ENCODE results near the gene TFEB. TPM values are rescaled to one million over a fixed set of nuclear protein-coding genes. Genes with fewer than 3 reads are reported as not detected.

The TFEB gene
- total and polyA plus RNA-seq, 2 of the 8 experiments (the other 6 are each of a cell fraction or from before 2014, with no cell fraction given) = 2.3 to 6.7 TPM

DNA sequence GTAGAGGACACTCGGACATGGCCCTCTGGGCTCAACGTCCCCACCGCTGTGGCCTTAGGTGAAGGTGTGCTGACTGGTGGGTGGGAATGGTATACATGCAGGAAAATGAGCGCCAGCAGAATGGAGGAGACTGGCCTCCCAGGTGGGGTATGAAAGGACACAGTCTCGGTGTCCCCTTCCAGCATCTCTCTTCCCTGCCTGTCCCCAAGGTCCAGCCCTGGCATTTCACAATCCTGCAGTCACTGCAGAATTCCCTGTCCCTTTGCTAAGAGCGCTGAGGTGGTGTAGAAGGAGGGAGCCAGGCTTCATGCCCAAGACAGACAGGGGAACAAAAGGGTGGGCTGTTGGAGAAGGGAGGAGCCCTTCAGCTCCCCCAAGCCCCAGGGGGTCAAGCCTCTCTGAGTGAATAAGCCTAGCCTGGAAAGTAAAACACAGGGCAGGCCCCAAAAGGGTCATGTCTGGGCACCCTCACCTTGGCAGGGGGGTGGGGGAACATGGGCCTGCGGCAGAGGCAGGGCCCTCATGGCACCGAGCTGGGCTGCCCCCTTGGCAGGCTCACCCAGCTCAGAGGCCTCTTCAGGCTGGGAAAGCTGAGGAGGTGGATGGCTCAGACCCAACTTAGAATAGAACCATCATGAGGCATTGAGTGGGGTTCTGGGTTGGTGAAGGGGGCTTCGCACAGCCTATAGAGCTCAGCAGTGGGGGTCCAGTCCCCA lies 23.9 kb downstream of the TFEB start:
- H3K27ac ChIP-seq (ENCODE audit: low read depth, low read length) = no peak overlapping the region
- no peak overlapping the region for H3K56ac ChIP-seq (replicated peaks; ENCODE audit: insufficient read length, low read depth, low read length)
- WGBS, 2 experiments (ENCODE audit: extremely low coverage in 1 of 2, insufficient coverage in 1 of 2, insufficient read length in 1 of 2, insufficient replicate concordance in 2 of 2, low coverage in 1 of 2, low lambda C conversion rate in 2 of 2, missing lambda C conversion rate in 1 of 2) = 92% methylated on average over 9 of the region's 9 CpGs; no CpG with 5 or more reads in 1 of the 2 experiments
- no peaks in the 10 kb centered on the region for H3K79me2 ChIP-seq (ENCODE audit: control insufficient read depth in 1 of 2, insufficient read depth in 2 of 2, low read length in 2 of 2)
- H3K9me3 ChIP-seq (ENCODE audit: insufficient read depth in 2 of 2, low read depth in 1 of 2, low read length in 1 of 2) = no peaks in the 10 kb centered on the region
- no peak overlapping the region for H2AFZ ChIP-seq (ENCODE audit: low read length)
- H3K9ac ChIP-seq (replicated peaks in 1 of 4; ENCODE audit: extremely low read depth in 1 of 4, low read depth in 3 of 4, low read length in 3 of 4) = no peak overlapping the region
- CTCF ChIA-PET (ENCODE audit: partially characterized antibody) = interaction anchor here (0.6 to 1.3 kb wide), 6 partner anchors 8 to 343 kb away, joined by 3 to 8 read pairs (median 4); partner anchors contain the start of gene TFEB
- H3K23ac ChIP-seq (ENCODE audit: insufficient read length) = no peak overlapping the region
- H4K20me1 ChIP-seq (replicated peaks in 1 of 2; ENCODE audit: control insufficient read depth in 1 of 2, insufficient read depth in 2 of 2, low read length in 2 of 2) = peaks cover 0 to 2% of the 10 kb centered on the region in 2 experiments
- no peak overlapping the region for H2BK5ac ChIP-seq (ENCODE audit: low read depth, low read length)
- no peak for DNase-seq (ENCODE audit: low read depth in 1 of 2, low spot score in 2 of 2)
- FAIRE-seq = no peak
- no peak overlapping the region for H4K91ac ChIP-seq (replicated peaks; ENCODE audit: insufficient read length, low read length)
- no peak overlapping the region for H3K14ac ChIP-seq (ENCODE audit: insufficient read length)
- no peak overlapping the region for H3K18ac ChIP-seq (ENCODE audit: extremely low read depth, low read length)
- H4K8ac ChIP-seq (ENCODE audit: extremely low read depth, insufficient read depth, low read length) = no peak overlapping the region; the same call in none of the 2 replicates
- POLR2A ChIA-PET (ENCODE audit: partially characterized antibody) = interaction anchor here (0.6 kb wide), 1 partner anchor 164 kb away, joined by 3 read pairs; no protein-coding TSS in a partner anchor
- H3K4me3 ChIP-seq (ENCODE audit: extremely low read depth in 1 of 4, insufficient read depth in 2 of 4, low read depth in 3 of 4, low read length in 4 of 4) = no peak overlapping the region
- H2BK15ac ChIP-seq (ENCODE audit: low read length) = no peak overlapping the region
- H3K23me2 ChIP-seq (ENCODE audit: low read depth, low read length) = peaks cover 4% of the 10 kb centered on the region; the same call in 1 of the 2 replicates
- no peak overlapping the region for H3K4me2 ChIP-seq (ENCODE audit: insufficient read depth in 1 of 2, low read depth in 2 of 2, low read length in 2 of 2)
- no peak overlapping the region for H4K5ac ChIP-seq (ENCODE audit: insufficient read length, low read depth, low read length)
- H2AK5ac ChIP-seq (ENCODE audit: low read depth, low read length) = no peak overlapping the region
- H3K4ac ChIP-seq (replicated peaks; ENCODE audit: insufficient read length, low read depth, low read length) = no peak overlapping the region
- H3K4me1 ChIP-seq (replicated peaks in 1 of 4; ENCODE audit: control insufficient read depth in 3 of 4, insufficient read depth in 4 of 4, low read length in 3 of 4) = peaks cover 0 to 7% (median 2%) of the 10 kb centered on the region in 4 experiments; a peak in 4 of 7 replicates
- no peaks in the 10 kb centered on the region for H3K36me3 ChIP-seq (ENCODE audit: control insufficient read depth in 2 of 4, insufficient read depth in 4 of 4, low read length in 3 of 4)
- no peaks in the 10 kb centered on the region for H3K27me3 ChIP-seq (replicated peaks in 1 of 4; ENCODE audit: control insufficient read depth in 3 of 4, extremely low read depth in 1 of 4, insufficient read depth in 3 of 4, low read length in 3 of 4)
- H2BK12ac ChIP-seq (ENCODE audit: low read depth, low read length) = no peak overlapping the region
- H2BK20ac ChIP-seq (ENCODE audit: low read length) = no peak overlapping the region
- H3K79me1 ChIP-seq (ENCODE audit: low read depth, low read length) = no peaks in the 10 kb centered on the region
- no peak overlapping the region for H2BK120ac ChIP-seq (replicated peaks; ENCODE audit: low read depth, low read length)
- no peak for TF ChIP-seq GTF2F1 (IDR thresholded peaks at IDR 0.05; ENCODE audit: borderline replicate concordance, low read depth, low read length)
- no peak for TF ChIP-seq KDM1A (IDR thresholded peaks at IDR 0.05; ENCODE audit: borderline replicate concordance, low read length)
- TF ChIP-seq SIRT6 (IDR thresholded peaks at IDR 0.05; ENCODE audit: low read length) = no peak
- TF ChIP-seq CTBP2 (IDR thresholded peaks at IDR 0.05; ENCODE audit: borderline replicate concordance, insufficient read depth, insufficient read length, low read length) = no peak
- no peak for TF ChIP-seq SRF (IDR thresholded peaks at IDR 0.05; ENCODE audit: low read depth, low read length)
- no peak for TF ChIP-seq HDAC2 (IDR thresholded peaks at IDR 0.05; ENCODE audit: borderline replicate concordance in 1 of 2, low read depth in 2 of 2, low read length in 2 of 2)
